Measurements from ENCODE around the gene AFF1. TPM values are rescaled to one million over a fixed set of nuclear protein-coding genes. Genes with fewer than 3 reads are reported as not detected.

The AFF1 gene
- total RNA-seq, 1 donor from 2014 or later: 34.1 TPM

DNA sequence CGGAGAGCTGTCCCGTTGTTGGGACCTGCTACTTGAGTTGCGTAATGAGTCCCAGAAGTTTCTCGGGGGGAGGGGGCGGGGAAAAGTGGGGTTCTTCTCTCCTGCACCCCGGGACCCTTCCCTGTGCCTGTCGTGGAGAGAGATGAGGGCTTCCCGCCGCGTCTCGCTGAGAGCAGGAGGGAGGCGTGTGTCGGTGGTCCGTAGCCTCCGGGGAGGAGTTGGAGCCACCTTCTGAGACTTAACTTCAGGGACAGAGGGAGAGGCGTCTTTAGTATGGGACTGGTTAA is 698 bp downstream of the AFF1 start:
- Mint-ChIP-seq H3K4me3 (peak overlapping the region; percentile 88), H3K27ac (ENCODE audit: unreplicated experiment) (no peak overlapping the region), H3K36me3 (ENCODE audit: low read depth) (no peaks in the 10 kb centered on the region), H3K9me3 (no peaks in the 10 kb centered on the region), H3K27me3 (ENCODE audit: low read depth) (peaks cover 41% of the 10 kb centered on the region), H3K4me1 (peaks cover 37% of the 10 kb centered on the region)
- DNase-seq (ENCODE audit: low read depth, low spot score): no peak
- TF ChIP-seq, protein P1, sequence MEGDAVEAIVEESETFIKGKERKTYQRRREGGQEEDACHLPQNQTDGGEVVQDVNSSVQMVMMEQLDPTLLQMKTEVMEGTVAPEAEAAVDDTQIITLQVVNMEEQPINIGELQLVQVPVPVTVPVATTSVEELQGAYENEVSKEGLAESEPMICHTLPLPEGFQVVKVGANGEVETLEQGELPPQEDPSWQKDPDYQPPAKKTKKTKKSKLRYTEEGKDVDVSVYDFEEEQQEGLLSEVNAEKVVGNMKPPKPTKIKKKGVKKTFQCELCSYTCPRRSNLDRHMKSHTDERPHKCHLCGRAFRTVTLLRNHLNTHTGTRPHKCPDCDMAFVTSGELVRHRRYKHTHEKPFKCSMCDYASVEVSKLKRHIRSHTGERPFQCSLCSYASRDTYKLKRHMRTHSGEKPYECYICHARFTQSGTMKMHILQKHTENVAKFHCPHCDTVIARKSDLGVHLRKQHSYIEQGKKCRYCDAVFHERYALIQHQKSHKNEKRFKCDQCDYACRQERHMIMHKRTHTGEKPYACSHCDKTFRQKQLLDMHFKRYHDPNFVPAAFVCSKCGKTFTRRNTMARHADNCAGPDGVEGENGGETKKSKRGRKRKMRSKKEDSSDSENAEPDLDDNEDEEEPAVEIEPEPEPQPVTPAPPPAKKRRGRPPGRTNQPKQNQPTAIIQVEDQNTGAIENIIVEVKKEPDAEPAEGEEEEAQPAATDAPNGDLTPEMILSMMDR (conservative IDR thresholded peaks at IDR 0.05): no peak

GRCh38 chr4:86935853-86936733 is 1.3 kb downstream of the AFF1 start:
- DNase-seq (ENCODE audit: low read depth, low spot score): no peak
- H3K9me3 Mint-ChIP-seq: no peaks in the 10 kb centered on the region

DNA sequence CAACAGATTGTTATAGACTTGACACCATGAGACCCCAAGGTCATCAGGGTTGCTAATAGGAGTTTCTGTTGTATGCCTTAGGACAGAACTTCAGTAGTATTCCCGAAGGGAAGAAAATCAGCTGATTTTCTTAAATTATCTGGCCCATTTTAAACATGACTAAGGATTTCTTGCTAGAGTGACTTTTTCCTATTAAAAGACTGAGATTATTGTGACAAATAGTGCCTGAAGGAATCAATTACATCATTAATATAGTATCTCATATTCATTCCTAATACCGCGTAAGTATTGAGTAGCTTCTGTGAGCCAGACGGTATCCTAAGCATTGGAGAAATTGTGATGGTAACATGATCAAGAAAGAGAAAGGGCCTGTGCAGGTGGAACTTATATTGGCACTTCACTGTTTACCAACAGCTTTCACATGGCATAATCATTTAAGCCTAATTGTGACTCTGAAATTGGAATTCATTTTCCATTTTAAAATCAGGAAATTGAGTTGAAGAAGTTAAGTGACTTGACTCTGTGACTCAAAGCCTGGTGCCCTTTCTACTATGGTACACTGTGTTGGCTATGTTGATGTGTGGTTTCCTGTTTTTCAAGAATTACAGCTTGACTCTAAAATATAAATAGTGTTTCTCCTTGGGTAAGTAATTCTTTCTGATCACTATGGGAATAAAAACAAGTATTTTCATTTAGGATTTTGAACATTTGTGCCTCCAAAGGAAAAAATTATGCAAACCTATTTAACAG is 4.1 kb downstream of the AFF1 start:
- no peaks in the 10 kb centered on the region for H3K9me3 Mint-ChIP-seq
- TF ChIP-seq, protein P1 (conservative IDR thresholded peaks at IDR 0.05): no peak
- H3K36me3 Mint-ChIP-seq (ENCODE audit: low read depth): no peaks in the 10 kb centered on the region
- H3K4me3 Mint-ChIP-seq: peak overlapping the region; percentile 38
- H3K27me3 Mint-ChIP-seq (ENCODE audit: low read depth): peaks cover 28% of the 10 kb centered on the region
- no peak overlapping the region for H3K27ac Mint-ChIP-seq (ENCODE audit: unreplicated experiment)
- no peak for DNase-seq (ENCODE audit: low read depth, low spot score)
- H3K4me1 Mint-ChIP-seq: peaks cover 33% of the 10 kb centered on the region

More at GRCh38 chr4:86935853-86936733, 1.3 kb downstream of the AFF1 start:
- H3K4me3 Mint-ChIP-seq: peak overlapping the region; percentile 88
- H3K36me3 Mint-ChIP-seq (ENCODE audit: low read depth): no peaks in the 10 kb centered on the region
- H3K27ac Mint-ChIP-seq (ENCODE audit: unreplicated experiment): no peak overlapping the region
- peaks cover 38% of the 10 kb centered on the region for H3K27me3 Mint-ChIP-seq (ENCODE audit: low read depth)
- peaks cover 37% of the 10 kb centered on the region for H3K4me1 Mint-ChIP-seq
- TF ChIP-seq, protein P1 (conservative IDR thresholded peaks at IDR 0.05): no peak

- no peaks in the 10 kb centered on the region for H3K9me3 Mint-ChIP-seq
- TF ChIP-seq, protein P1 (conservative IDR thresholded peaks at IDR 0.05): no peak
- H3K4me1 Mint-ChIP-seq: peaks cover 25% of the 10 kb centered on the region
- no peak overlapping the region for H3K4me3 Mint-ChIP-seq
- H3K36me3 Mint-ChIP-seq (ENCODE audit: low read depth): no peaks in the 10 kb centered on the region
- DNase-seq (ENCODE audit: low read depth, low spot score): no peak
- no peak overlapping the region for H3K27ac Mint-ChIP-seq (ENCODE audit: unreplicated experiment)
- H3K27me3 Mint-ChIP-seq (ENCODE audit: low read depth): peaks cover 22% of the 10 kb centered on the region
Observed at GRCh38 chr4:86939729-86940575, 5.1 kb downstream of the AFF1 start.

- H3K27ac Mint-ChIP-seq (ENCODE audit: unreplicated experiment): no peak overlapping the region
- TF ChIP-seq, protein P1 (conservative IDR thresholded peaks at IDR 0.05): no peak
- H3K36me3 Mint-ChIP-seq (ENCODE audit: low read depth): no peaks in the 10 kb centered on the region
- H3K27me3 Mint-ChIP-seq (ENCODE audit: low read depth): peaks cover 14% of the 10 kb centered on the region
- no peaks in the 10 kb centered on the region for H3K9me3 Mint-ChIP-seq
- no peak overlapping the region for H3K4me3 Mint-ChIP-seq
- peaks cover 19% of the 10 kb centered on the region for H3K4me1 Mint-ChIP-seq
- DNase-seq (ENCODE audit: low read depth, low spot score): no peak
Observed at GRCh38 chr4:86940920-86941460, 6.2 kb downstream of the AFF1 start.
